K562 (cell line): ENCODE measurements around the gene ARMC12. TPM values are rescaled to one million over a fixed set of nuclear protein-coding genes. Genes with fewer than 3 reads are reported as not detected.

Experiments
- CBX2 ChIP-seq: fragments of 200-600 bp; sonication (generic); IDR thresholded peaks from one replicate; pipeline ENCODE4 v1.6.1; 2012; ENCODE audit warnings: mild to moderate bottlenecking, low read length, inconsistent platforms; ENCODE audit not compliant: insufficient read depth, poor library complexity, severe bottlenecking
- CHD1 ChIP-seq: fragments of 200-600 bp; sonication (generic); IDR thresholded peaks from one replicate; pipeline ENCODE4 v1.6.1; 2012; ENCODE audit warnings: mild to moderate bottlenecking, moderate library complexity, low read length, inconsistent platforms
- GTF2A2 ChIP-seq: IDR thresholded peaks from 2 replicates; pipeline ENCODE4 v1.6.1; 2016; ENCODE audit warnings: mild to moderate bottlenecking, missing genetic modification characterization, missing compliant biosample characterization
- HCFC1 ChIP-seq: IDR thresholded peaks from 2 replicates; pipeline ENCODE4 v1.6.1; 2012; ENCODE audit warnings: low read depth, low read length, improper control_type of control experiment
- HMG20A ChIP-seq: fragments of 450-650 bp; formaldehyde crosslinking; conservative IDR thresholded peaks from 2 replicates; pipeline ENCODE4 v1.4.0; 2020; ENCODE audit warnings: mild to moderate bottlenecking, mixed read lengths
- HNRNPL ChIP-seq: fragments of 200-400 bp; formaldehyde crosslinking; IDR thresholded peaks from 2 replicates; pipeline ENCODE4 v1.6.1; 2017; ENCODE audit warnings: low read depth, mild to moderate bottlenecking, low read length
- MYNN ChIP-seq, 2 experiments: sonication (generic); formaldehyde crosslinking in 1 of 2; IDR thresholded peaks; 2 replicates each; pipeline versions ENCODE4 v1.5.0 to v1.6.1; 2016 to 2020; ENCODE audit warnings: antibody characterized with exemption in 1 of 2, missing genetic modification reagents in 1 of 2
- NCOA1 ChIP-seq: fragments of 450-650 bp; IDR thresholded peaks from 2 replicates; pipeline ENCODE4 v1.6.1; 2016; ENCODE audit warnings: low read depth
- SRSF9 ChIP-seq: fragments of 200-400 bp; formaldehyde crosslinking; IDR thresholded peaks from 2 replicates; pipeline ENCODE4 v1.6.1; 2017; ENCODE audit warnings: low read depth, low read length, borderline replicate concordance
- STAG1 ChIP-seq: sonication (generic); formaldehyde crosslinking; IDR thresholded peaks from 2 replicates; pipeline ENCODE4 v1.5.0; 2020; ENCODE audit warnings: missing genetic modification reagents, borderline replicate concordance
- ZNF175 ChIP-seq: fragments of 200-800 bp; sonication (Bioruptor generic); IDR thresholded peaks from 2 replicates; pipeline ENCODE4 v1.6.1; 2016; ENCODE audit warnings: low read depth, mild to moderate bottlenecking, missing genetic modification characterization, missing compliant biosample characterization
- ZNF445 ChIP-seq: fragments of 250-450 bp; sonication (Bioruptor Pico); IDR thresholded peaks from 2 replicates; pipeline ENCODE4 v1.4.0; 2020; ENCODE audit warnings: low read depth, mild to moderate bottlenecking, moderate library complexity
- polyA plus RNA-seq, 8 experiments: library from polyadenylated mRNA; depleted of rRNA in 4 of 8; stranded (reverse) in 5 of 8; unstranded in 3 of 8; fragments of >200 nt; fragmentation: Nextera tagmentation in 2 of 8; fragmentation: Illumina TruSeq in 1 of 8; extraction: Ambion mirVana in 2 of 8; extraction: Trizol in 1 of 8; gene quantifications; 2 replicates each; pipeline versions ENCODE4 v1.2.1 to v1.2.3, GENCODE V29; 2011 to 2014; ENCODE audit warnings: inconsistent platforms in 1 of 8, missing spikeins in 1 of 8
- total RNA-seq, 7 experiments: library from RNA; depleted of rRNA in 6 of 7; stranded (reverse); fragments of >200 nt in 6 of 7; fragmentation: Illumina TruSeq in 2 of 7; extraction: Trizol in 2 of 7; gene quantifications; 2 replicates each; pipeline versions ENCODE4 v1.2.1 to v1.2.3, GENCODE V29; 2011 to 2021; ENCODE audit warnings: low replicate concordance in 1 of 7
- TF ChIP-seq, protein P1 (sequence below), 2 experiments: fragments of 450-650 bp in 1 of 2; sonication (generic) in 1 of 2; formaldehyde crosslinking in 1 of 2; IDR thresholded peaks in 1 of 2; conservative IDR thresholded peaks in 1 of 2; 2 replicates each; pipeline versions ENCODE4 v1.6.1 to v1.8.1; 2016 to 2023; ENCODE audit warnings: mild to moderate bottlenecking in 2 of 2, moderate library complexity in 2 of 2, inconsistent platforms in 1 of 2, missing genetic modification reagents in 1 of 2
- TF ChIP-seq, protein P2 (sequence below): sonication (generic); formaldehyde crosslinking; IDR thresholded peaks from 2 replicates; pipeline ENCODE4 v1.8.1; 2023; ENCODE audit warnings: mild to moderate bottlenecking, missing genetic modification reagents
- TF ChIP-seq, protein P3 (sequence below): fragments of 450-650 bp; formaldehyde crosslinking; IDR thresholded peaks from 2 replicates; pipeline ENCODE4 v1.4.0; 2020; ENCODE audit warnings: mild to moderate bottlenecking, mixed read lengths
- TF ChIP-seq, protein P4 (sequence below), 2 experiments: fragments of 250-450 bp in 1 of 2; fragments of 450-650 bp in 1 of 2; sonication (Bioruptor Pico) in 1 of 2; IDR thresholded peaks; 2 replicates each; pipeline versions ENCODE4 v1.6.1 to v1.8.0; 2016 to 2021; ENCODE audit warnings: mild to moderate bottlenecking in 2 of 2, moderate library complexity in 2 of 2, missing compliant biosample characterization in 1 of 2, missing genetic modification characterization in 1 of 2
- TF ChIP-seq, protein P5 (sequence below), 2 experiments: IDR thresholded peaks; 2 replicates each; pipeline ENCODE4 v1.6.1; 2011; ENCODE audit warnings: borderline replicate concordance in 1 of 2, control low read depth in 1 of 2, low read depth in 1 of 2, low read length in 1 of 2, mild to moderate bottlenecking in 1 of 2, mixed read lengths in 1 of 2, moderate library complexity in 1 of 2; ENCODE audit not compliant: insufficient read depth in 1 of 2, insufficient read length in 1 of 2, poor library complexity in 1 of 2, severe bottlenecking in 1 of 2; ENCODE audit errors: extremely low read depth in 1 of 2
- TF ChIP-seq, protein P6 (sequence below): fragments of 250-450 bp; sonication (Bioruptor Pico); IDR thresholded peaks from 2 replicates; pipeline ENCODE4 v1.5.0; 2021; ENCODE audit warnings: mild to moderate bottlenecking, borderline replicate concordance

Gene ARMC12
- total and polyA plus RNA-seq, 9 of the 15 experiments (the other 6 are each of a cell fraction or from before 2014, with no cell fraction given), result 0.09 to 0.58 (median 0.31) TPM; not detected in 3

DNA sequence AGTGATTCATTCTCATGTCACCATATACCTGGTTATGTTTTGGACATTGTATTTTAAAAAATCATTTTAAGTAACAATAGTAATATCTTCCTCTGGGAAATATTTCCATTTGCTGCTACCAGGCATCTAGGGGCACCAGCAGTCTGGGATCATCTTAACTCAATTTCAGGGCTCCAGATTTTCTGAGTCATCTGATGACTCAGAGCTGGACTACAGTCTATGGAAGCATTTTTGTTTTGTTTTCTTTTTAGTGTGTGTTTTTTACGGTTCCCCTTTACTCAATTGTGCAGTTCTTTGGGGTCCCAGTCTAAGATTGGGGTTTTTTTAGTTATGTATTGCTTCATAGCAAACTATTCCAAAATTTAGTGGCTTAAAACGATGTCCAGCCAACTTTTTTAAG, 42.4 kb upstream of the ARMC12 start (continued):
- TF ChIP-seq HNRNPL (no peak), STAG1 (CRISPR knock-in tag) (no peak), HCFC1 (no peak), GTF2A2 (no peak), HMG20A (CRISPR knock-in tag) (no peak), ZNF175 (CRISPR knock-in tag) (no peak), NCOA1 (no peak), CHD1 (no peak), MYNN (IDR thresholded peaks at IDR 0.05) (no peak), MYNN (CRISPR knock-in tag; IDR thresholded peaks at IDR 0.05) (no peak), SRSF9 (no peak), CBX2 (no peak), ZNF445 (CRISPR knock-in tag) (no peak)
- TF ChIP-seq, protein P1, sequence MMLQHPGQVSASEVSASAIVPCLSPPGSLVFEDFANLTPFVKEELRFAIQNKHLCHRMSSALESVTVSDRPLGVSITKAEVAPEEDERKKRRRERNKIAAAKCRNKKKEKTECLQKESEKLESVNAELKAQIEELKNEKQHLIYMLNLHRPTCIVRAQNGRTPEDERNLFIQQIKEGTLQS (IDR thresholded peaks at IDR 0.05), result peak; percentile 99
- TF ChIP-seq, protein P1 (CRISPR knock-in tag; conservative IDR thresholded peaks at IDR 0.05), result peak; percentile 97
- TF ChIP-seq, protein P2, sequence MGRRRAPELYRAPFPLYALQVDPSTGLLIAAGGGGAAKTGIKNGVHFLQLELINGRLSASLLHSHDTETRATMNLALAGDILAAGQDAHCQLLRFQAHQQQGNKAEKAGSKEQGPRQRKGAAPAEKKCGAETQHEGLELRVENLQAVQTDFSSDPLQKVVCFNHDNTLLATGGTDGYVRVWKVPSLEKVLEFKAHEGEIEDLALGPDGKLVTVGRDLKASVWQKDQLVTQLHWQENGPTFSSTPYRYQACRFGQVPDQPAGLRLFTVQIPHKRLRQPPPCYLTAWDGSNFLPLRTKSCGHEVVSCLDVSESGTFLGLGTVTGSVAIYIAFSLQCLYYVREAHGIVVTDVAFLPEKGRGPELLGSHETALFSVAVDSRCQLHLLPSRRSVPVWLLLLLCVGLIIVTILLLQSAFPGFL (CRISPR knock-in tag), result no peak
- TF ChIP-seq, protein P3, sequence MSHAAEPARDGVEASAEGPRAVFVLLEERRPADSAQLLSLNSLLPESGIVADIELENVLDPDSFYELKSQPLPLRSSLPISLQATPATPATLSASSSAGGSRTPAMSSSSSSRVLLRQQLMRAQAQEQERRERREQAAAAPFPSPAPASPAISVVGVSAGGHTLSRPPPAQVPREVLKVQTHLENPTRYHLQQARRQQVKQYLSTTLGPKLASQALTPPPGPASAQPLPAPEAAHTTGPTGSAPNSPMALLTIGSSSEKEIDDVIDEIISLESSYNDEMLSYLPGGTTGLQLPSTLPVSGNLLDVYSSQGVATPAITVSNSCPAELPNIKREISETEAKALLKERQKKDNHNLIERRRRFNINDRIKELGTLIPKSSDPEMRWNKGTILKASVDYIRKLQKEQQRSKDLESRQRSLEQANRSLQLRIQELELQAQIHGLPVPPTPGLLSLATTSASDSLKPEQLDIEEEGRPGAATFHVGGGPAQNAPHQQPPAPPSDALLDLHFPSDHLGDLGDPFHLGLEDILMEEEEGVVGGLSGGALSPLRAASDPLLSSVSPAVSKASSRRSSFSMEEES (CRISPR knock-in tag), result no peak
- TF ChIP-seq, protein P4, sequence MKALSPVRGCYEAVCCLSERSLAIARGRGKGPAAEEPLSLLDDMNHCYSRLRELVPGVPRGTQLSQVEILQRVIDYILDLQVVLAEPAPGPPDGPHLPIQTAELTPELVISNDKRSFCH (CRISPR knock-in tag; IDR thresholded peaks at IDR 0.05), result no peak
- TF ChIP-seq, protein P4 (tag; IDR thresholded peaks at IDR 0.05), result no peak
- TF ChIP-seq, protein P5, sequence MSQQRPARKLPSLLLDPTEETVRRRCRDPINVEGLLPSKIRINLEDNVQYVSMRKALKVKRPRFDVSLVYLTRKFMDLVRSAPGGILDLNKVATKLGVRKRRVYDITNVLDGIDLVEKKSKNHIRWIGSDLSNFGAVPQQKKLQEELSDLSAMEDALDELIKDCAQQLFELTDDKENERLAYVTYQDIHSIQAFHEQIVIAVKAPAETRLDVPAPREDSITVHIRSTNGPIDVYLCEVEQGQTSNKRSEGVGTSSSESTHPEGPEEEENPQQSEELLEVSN (IDR thresholded peaks at IDR 0.05; ENCODE audit: borderline replicate concordance in 1 of 2, extremely low read depth in 1 of 2, insufficient read depth in 1 of 2, insufficient read length in 1 of 2, low read depth in 1 of 2, low read length in 1 of 2, poor library complexity in 1 of 2, severe bottlenecking in 1 of 2), result no peak
- TF ChIP-seq, protein P6, sequence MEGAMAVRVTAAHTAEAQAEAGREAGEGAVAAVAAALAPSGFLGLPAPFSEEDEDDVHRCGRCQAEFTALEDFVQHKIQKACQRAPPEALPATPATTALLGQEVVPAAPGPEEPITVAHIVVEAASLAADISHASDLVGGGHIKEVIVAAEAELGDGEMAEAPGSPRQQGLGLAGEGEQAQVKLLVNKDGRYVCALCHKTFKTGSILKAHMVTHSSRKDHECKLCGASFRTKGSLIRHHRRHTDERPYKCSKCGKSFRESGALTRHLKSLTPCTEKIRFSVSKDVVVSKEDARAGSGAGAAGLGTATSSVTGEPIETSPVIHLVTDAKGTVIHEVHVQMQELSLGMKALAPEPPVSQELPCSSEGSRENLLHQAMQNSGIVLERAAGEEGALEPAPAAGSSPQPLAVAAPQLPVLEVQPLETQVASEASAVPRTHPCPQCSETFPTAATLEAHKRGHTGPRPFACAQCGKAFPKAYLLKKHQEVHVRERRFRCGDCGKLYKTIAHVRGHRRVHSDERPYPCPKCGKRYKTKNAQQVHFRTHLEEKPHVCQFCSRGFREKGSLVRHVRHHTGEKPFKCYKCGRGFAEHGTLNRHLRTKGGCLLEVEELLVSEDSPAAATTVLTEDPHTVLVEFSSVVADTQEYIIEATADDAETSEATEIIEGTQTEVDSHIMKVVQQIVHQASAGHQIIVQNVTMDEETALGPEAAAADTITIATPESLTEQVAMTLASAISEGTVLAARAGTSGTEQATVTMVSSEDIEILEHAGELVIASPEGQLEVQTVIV, result no peak
